ENCODE measurements around the gene GPR108.
A peak's percentile ranks its signal among the peaks of the same experiment; 100 is the strongest.

DNA sequence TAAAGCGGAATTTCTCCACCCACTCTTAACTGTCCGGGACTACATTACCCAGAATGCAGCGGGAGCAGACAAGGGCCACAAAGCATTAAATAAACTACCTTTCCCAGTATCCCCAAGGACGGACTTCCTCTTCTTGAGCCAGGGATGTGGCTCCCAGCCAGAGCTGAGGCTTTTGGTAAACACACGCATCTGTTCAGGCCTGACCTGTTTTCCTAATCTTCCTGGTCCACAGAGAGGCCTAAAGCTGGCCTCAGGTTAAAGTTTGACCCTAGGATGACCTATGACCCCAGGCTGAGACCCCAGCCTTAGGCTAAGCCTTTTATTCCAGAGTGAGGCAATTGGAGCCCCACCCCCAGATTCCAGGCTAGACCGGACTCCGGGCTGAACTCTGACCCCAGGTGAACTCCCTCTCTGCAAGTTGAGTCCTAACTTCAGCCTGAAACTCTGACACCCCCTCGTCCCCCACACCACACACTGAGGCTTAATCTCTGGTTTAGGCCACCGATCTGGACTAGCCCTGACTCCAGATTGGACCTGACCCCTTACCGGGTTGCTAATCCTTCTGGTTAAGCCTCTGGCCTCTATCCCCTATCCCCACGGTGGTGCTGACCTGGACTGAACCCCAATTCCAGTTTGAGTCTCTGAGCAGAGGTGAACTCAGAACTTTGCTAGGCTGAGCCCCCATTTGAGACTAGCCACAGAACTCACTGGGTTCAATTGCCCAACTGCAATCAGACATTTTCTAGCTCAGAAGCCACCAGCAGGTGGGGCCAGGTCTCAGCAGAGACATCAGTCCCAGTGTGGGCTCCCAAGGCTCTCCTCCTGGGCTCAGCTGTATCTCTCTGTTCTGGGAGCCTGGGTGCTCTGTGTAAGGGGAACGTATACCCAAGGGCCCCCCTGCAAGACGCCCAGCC, 750 bp upstream of the GPR108 start:
- TF ChIP-seq, protein P1, sequence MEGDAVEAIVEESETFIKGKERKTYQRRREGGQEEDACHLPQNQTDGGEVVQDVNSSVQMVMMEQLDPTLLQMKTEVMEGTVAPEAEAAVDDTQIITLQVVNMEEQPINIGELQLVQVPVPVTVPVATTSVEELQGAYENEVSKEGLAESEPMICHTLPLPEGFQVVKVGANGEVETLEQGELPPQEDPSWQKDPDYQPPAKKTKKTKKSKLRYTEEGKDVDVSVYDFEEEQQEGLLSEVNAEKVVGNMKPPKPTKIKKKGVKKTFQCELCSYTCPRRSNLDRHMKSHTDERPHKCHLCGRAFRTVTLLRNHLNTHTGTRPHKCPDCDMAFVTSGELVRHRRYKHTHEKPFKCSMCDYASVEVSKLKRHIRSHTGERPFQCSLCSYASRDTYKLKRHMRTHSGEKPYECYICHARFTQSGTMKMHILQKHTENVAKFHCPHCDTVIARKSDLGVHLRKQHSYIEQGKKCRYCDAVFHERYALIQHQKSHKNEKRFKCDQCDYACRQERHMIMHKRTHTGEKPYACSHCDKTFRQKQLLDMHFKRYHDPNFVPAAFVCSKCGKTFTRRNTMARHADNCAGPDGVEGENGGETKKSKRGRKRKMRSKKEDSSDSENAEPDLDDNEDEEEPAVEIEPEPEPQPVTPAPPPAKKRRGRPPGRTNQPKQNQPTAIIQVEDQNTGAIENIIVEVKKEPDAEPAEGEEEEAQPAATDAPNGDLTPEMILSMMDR (IDR thresholded peaks at IDR 0.05): peak; percentile 18 to 75 (median 64)
- peak in 1 of 2 donors; percentile 1 for TF ChIP-seq POLR2A (IDR thresholded peaks at IDR 0.05)

All from thyroid gland (tissue), 4 donors.